ENCODE results near the gene ZNF425. TPM values are rescaled to one million over a fixed set of nuclear protein-coding genes. Genes with fewer than 3 reads are reported as not detected.
"Not testable (repeated sequence)": the region's sequence is repeated elsewhere in the genome, so short reads cannot be mapped to it uniquely, and the experiment has no call there.

ZNF425 gene
- total and polyA plus RNA-seq, 8 donors: under 0.01 to 6.1 (median 1.2) TPM; not detected in 1

DNA sequence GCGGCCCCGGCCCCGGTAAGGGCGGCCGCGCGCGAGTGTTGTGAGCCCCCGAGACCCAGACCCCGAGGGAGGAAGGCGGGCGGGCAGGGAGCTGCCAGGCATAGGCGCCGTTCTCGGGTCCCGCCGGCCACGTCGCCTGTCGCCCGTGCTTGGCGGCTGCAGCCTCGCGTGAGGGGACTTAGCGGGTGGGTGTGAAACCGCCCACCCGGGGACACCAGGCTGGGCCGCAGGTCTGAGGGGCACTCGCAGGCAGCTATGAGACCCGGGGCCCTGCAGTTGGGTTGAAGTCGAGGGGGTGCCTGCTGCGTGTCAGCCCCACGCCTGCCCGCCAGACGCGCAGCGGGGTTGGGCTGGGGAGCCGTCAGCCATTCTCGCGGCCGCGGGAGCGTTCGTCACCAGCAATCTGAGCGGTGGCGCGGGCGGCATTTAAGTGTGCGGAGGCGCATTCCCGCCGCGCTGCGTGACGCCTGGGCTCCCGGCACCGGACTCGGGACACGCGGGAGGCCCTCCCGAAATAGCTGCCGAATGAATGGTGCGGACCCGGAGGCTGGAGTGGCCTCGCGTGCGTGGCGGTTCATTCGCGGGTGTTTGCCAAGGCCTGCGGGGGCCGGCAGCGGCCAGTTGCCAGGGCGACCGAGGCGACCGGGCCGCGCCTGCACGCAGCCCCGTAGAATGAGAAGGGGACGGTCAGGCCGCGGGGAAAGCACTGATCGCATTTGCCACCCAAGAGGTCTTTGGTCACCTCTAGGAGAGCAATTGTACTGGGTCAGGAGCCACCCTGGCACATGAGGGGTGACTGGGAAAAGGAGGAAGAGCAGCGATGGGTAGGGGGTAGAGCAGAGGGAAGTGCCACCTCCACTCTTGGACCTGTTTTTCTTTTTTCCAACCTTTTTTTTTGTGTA is 21.9 kb upstream of the ZNF425 start:
- peaks cover 10 to 52% (median 34%) of the 10 kb centered on the region in 4 donors for H3K4me1 ChIP-seq
- TF ChIP-seq, protein P1, sequence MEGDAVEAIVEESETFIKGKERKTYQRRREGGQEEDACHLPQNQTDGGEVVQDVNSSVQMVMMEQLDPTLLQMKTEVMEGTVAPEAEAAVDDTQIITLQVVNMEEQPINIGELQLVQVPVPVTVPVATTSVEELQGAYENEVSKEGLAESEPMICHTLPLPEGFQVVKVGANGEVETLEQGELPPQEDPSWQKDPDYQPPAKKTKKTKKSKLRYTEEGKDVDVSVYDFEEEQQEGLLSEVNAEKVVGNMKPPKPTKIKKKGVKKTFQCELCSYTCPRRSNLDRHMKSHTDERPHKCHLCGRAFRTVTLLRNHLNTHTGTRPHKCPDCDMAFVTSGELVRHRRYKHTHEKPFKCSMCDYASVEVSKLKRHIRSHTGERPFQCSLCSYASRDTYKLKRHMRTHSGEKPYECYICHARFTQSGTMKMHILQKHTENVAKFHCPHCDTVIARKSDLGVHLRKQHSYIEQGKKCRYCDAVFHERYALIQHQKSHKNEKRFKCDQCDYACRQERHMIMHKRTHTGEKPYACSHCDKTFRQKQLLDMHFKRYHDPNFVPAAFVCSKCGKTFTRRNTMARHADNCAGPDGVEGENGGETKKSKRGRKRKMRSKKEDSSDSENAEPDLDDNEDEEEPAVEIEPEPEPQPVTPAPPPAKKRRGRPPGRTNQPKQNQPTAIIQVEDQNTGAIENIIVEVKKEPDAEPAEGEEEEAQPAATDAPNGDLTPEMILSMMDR (IDR thresholded peaks at IDR 0.05): no peak
- TF ChIP-seq EP300 (IDR thresholded peaks at IDR 0.05) (no peak), POLR2A (IDR thresholded peaks at IDR 0.05) (no peak), POLR2AphosphoS5 (IDR thresholded peaks at IDR 0.05) (peak in 1 of 3 donors; percentile 13)
- intact Hi-C loops (cut with DNase I; ENCODE audit: low total_unique reads): no loop called here
- H3K4me3 ChIP-seq: peak overlapping the region; percentile 84 to 98 (median 93)
- H3K9me3 ChIP-seq: no peaks in the 10 kb centered on the region
- no peaks in the 10 kb centered on the region for H3K27me3 ChIP-seq
- peak overlapping the region; percentile 87 to 94 (median 92) for H3K27ac ChIP-seq
- WGBS, 5 donors: 0 to 1% (median 0%) methylated on average over 27 to 86 of the region's 86 CpGs
- no peaks in the 10 kb centered on the region for H3K36me3 ChIP-seq
- DNase-seq: peak; percentile 67 to 85

DNA sequence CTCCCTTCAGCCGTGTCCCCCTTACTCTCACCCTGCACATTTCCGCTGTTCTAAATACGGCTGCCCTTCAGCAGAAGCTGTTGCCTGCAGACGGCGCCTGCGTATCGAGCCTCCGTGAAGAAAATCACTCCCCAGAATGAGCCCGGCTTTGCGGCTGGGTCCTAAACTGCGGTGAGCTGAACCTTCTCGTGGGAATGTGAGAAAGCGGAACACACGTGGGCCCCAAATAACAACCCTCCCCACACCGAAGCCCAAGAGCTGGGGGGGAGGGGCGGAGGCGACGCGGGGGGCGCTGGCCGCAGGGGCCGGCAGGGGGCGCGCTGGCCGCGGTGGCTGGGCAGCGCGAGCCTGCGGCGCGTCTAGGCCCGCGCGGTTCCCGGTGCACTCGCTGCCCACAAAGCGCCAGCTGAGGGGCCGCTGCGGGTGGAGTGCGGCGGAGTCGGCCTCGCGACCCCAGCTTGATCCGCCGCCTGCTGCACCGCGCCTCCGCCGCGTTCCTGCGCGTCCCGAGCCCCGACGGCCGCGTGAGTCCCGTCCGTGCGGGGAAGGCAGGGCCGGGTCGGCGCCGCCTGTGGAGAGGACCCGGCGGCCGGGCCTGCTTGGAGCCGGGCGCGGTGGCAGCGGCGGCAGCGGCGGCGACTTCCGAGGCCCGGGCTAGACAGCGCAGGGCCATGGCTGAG is 21.1 kb upstream of the ZNF425 start, which contains the start of gene ZNF398:
Gene ZNF398 (plus strand): TSS at position 382 of the 680 bp plus-strand sequence. CDS start 290 bp downstream, at position 672.
- H3K27ac ChIP-seq: peak within 1 kb of the TSS; percentile 87 to 94 (median 92)
- H3K9me3 ChIP-seq: no peaks in the 10 kb centered on the region
- H3K27me3 ChIP-seq: no peaks in the 10 kb centered on the region
- no peaks in the 10 kb centered on the region for H3K36me3 ChIP-seq
- intact Hi-C loops (cut with DNase I; ENCODE audit: low total_unique reads): no loop called here
- H3K4me1 ChIP-seq: peaks cover 10 to 52% (median 34%) of the 10 kb centered on the region in 4 donors
- no peak for TF ChIP-seq POLR2A (IDR thresholded peaks at IDR 0.05)
- TF ChIP-seq, protein P1 (IDR thresholded peaks at IDR 0.05): peak in 5 of 7 experiments; percentile 33 to 97 (median 62)
- TF ChIP-seq EP300 (IDR thresholded peaks at IDR 0.05): no peak
- peak in 2 of 3 donors; percentile 39 to 61 for TF ChIP-seq POLR2AphosphoS5 (IDR thresholded peaks at IDR 0.05)
- DNase-seq: peak; percentile 75 to 94
- peak within 1 kb of the TSS; percentile 84 to 98 (median 93) for H3K4me3 ChIP-seq
- 0 to 3% (median 0%) methylated on average over 20 to 79 of the region's 79 CpGs for WGBS, 5 donors

DNA sequence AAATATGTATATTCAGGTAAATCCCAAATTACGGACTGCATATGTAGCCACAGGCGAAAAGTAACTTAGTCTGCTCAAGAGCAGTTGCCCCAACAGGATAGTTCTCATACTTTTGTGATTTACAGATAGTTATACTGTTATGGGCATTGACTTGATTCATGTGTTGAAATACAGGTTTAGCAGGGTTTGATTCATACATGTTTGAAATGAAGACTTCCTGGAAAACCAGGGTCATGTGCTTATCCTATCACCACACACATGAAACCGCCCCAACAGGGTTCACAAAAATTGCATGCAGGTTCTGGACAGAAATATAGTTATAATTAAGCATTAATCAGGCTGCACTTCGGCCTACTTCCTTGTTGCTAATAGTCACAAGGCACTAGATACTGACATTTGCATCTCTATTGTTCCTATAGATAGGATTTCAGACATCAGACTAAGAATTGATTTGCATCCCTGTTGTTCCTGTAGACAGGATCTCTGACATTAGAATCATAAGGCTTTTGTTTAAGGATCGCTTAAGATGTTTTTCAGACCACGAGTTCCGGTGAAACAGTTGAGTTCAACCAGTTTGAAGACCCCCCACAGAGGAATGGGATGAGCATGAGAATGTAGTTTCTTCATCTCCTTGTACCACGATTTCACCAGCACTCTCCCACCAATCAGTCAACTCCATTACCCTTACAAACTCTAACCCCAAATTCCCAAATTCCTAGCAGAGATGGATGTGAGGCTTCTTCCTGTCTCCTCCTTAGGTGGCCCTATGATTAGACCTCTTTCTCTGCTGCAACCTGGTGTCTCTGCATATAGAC is 19.1 kb upstream of the ZNF425 start:
- DNase-seq: peak in 1 of 2 donors; percentile 86

DNA sequence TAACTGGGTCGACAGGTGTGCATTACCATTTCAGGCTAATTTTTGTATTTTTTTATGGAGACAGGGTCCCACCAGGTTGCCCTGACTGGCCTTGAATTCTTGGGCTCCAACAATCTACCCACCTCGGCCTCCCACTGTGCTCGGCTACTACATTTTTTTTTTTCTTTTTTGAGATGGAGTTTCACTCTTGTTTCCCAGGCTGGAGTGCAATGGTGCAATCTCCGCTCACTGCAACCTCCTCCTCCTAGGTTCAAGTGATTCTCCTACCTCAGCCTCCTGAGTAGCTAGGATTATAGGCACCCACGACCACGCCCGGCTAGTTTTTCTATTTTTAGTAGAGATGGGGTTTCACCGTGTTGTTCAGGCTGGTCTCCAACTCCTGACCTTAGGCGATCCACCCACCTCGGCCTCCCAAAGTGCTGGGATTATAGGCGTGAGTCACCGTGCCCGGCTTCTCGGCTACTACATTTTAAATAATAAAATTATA is 18.4 kb upstream of the ZNF425 start:
- peak overlapping the region in 4 of 5 donors; percentile 26 to 59 (median 37) for H3K27ac ChIP-seq
- H3K27me3 ChIP-seq; H3K36me3 ChIP-seq; H3K4me3 ChIP-seq; DNase-seq; intact Hi-C loops (cut with DNase I; ENCODE audit: low total_unique reads); H3K9me3 ChIP-seq: not testable (repeated sequence)
- peaks cover 6 to 43% (median 26%) of the 10 kb centered on the region in 4 donors for H3K4me1 ChIP-seq
- 61 to 80% (median 71%) methylated on average over 14 of the region's 14 CpGs for WGBS, 5 donors

More for the DNA sequence above, 19.1 kb upstream of the ZNF425 start:
- 61 to 76% (median 64%) methylated on average over 8 of the region's 8 CpGs for WGBS, 5 donors
- no peaks in the 10 kb centered on the region for H3K27me3 ChIP-seq
- H3K27ac ChIP-seq: peak overlapping the region in 4 of 5 donors; percentile 26 to 39 (median 37)
- H3K4me1 ChIP-seq: peaks cover 6 to 50% (median 30%) of the 10 kb centered on the region in 4 donors
- peak in 2 of 3 donors; percentile 11 to 51 for TF ChIP-seq POLR2AphosphoS5 (IDR thresholded peaks at IDR 0.05)
- TF ChIP-seq, protein P1 (IDR thresholded peaks at IDR 0.05): no peak
- H3K4me3 ChIP-seq: no peak overlapping the region
- no peaks in the 10 kb centered on the region for H3K36me3 ChIP-seq
- intact Hi-C loops (cut with DNase I; ENCODE audit: low total_unique reads): no loop called here
- no peaks in the 10 kb centered on the region for H3K9me3 ChIP-seq

All from stomach (tissue), 9 donors.